ENCODE measurements around the gene WRAP73.

The WRAP73 gene

GRCh38 chr1:3646596-3646995, 3.3 kb downstream of the WRAP73 start:
- DNase-seq (ENCODE audit: low spot score): no peak

GRCh38 chr1:3645666-3646355, 4.1 kb downstream of the WRAP73 start:
- no peak for DNase-seq (ENCODE audit: low spot score)

- no peak for DNase-seq (ENCODE audit: low spot score)
Measured at GRCh38 chr1:3645247-3645646, 4.7 kb downstream of the WRAP73 start.

GRCh38 chr1:3644273-3644672, 5.6 kb downstream of the WRAP73 start:
- no peak for DNase-seq (ENCODE audit: low spot score)

GRCh38 chr1:3642919-3643675, 6.8 kb downstream of the WRAP73 start:
- no peak for DNase-seq (ENCODE audit: low spot score)

- DNase-seq (ENCODE audit: low spot score): no peak
Measured at GRCh38 chr1:3641816-3642215, 8.1 kb downstream of the WRAP73 start.

GRCh38 chr1:3641046-3641760, 8.7 kb downstream of the WRAP73 start:
- DNase-seq (ENCODE audit: low spot score): no peak

- no peak for DNase-seq (ENCODE audit: low spot score)
Measured at GRCh38 chr1:3640121-3640837, 9.6 kb downstream of the WRAP73 start.

- no peak for DNase-seq (ENCODE audit: low spot score)
Measured at GRCh38 chr1:3639397-3639911, 10.4 kb downstream of the WRAP73 start.

- DNase-seq (ENCODE audit: low spot score): no peak
Measured at GRCh38 chr1:3638676-3639075, 11.2 kb downstream of the WRAP73 start.

- DNase-seq (ENCODE audit: low spot score): no peak
Measured at GRCh38 chr1:3638027-3638426, 11.9 kb downstream of the WRAP73 start.

- DNase-seq (ENCODE audit: low spot score): no peak
Measured at GRCh38 chr1:3636531-3636930, 13.4 kb downstream of the WRAP73 start.

GRCh38 chr1:3636080-3636479, 13.8 kb downstream of the WRAP73 start:
- no peak for DNase-seq (ENCODE audit: low spot score)

- DNase-seq (ENCODE audit: low spot score): no peak
Measured at GRCh38 chr1:3634059-3634800, 15.7 kb downstream of the WRAP73 start.

- no peak for DNase-seq (ENCODE audit: low spot score)
Measured at GRCh38 chr1:3633344-3634058, 16.4 kb downstream of the WRAP73 start.

GRCh38 chr1:3632716-3633343, 17.1 kb downstream of the WRAP73 start:
- no peak for DNase-seq (ENCODE audit: low spot score)

- DNase-seq (ENCODE audit: low spot score): no peak
Measured at GRCh38 chr1:3632298-3632697, 17.6 kb downstream of the WRAP73 start.

GRCh38 chr1:3631320-3632260, 18.3 kb downstream of the WRAP73 start:
- no peak for DNase-seq (ENCODE audit: low spot score)

GRCh38 chr1:3630914-3631313, 19.0 kb downstream of the WRAP73 start:
- no peak for DNase-seq (ENCODE audit: low spot score)
